ENCODE results near the gene OR4X2.

DNA sequence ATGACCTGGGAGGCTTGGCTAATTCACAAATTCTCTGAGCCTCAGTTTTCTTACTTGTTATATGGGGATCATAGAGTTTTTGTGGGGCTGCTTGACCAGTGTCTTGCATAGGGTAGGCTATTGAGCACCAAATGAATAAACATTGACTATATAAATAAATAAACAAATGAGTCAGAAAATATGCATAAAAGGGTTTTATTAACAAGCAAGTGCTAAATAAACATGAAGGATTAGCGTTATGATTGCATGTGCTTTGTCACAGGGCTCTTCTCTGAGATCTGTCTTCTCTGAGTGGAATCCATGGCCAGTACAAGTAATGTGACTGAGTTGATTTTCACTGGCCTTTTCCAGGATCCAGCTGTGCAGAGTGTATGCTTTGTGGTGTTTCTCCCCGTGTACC lies 28.4 kb upstream of the OR4X2 start, which contains the start of gene OR4B1:
- TF ChIP-seq RCOR1 (IDR thresholded peaks at IDR 0.05; ENCODE audit: insufficient replicate concordance, low read length): no peak
- TF ChIP-seq, protein P1, sequence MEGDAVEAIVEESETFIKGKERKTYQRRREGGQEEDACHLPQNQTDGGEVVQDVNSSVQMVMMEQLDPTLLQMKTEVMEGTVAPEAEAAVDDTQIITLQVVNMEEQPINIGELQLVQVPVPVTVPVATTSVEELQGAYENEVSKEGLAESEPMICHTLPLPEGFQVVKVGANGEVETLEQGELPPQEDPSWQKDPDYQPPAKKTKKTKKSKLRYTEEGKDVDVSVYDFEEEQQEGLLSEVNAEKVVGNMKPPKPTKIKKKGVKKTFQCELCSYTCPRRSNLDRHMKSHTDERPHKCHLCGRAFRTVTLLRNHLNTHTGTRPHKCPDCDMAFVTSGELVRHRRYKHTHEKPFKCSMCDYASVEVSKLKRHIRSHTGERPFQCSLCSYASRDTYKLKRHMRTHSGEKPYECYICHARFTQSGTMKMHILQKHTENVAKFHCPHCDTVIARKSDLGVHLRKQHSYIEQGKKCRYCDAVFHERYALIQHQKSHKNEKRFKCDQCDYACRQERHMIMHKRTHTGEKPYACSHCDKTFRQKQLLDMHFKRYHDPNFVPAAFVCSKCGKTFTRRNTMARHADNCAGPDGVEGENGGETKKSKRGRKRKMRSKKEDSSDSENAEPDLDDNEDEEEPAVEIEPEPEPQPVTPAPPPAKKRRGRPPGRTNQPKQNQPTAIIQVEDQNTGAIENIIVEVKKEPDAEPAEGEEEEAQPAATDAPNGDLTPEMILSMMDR (conservative IDR thresholded peaks at IDR 0.05; ENCODE audit: low read depth, low read length): no peak
- no peak for TF ChIP-seq RFX5 (IDR thresholded peaks at IDR 0.05; ENCODE audit: low read depth, low read length)

All from IMR-90 (cell line).